H9 (cell line): Measurements from ENCODE around the gene ADCY5. TPM values are rescaled to one million over a fixed set of nuclear protein-coding genes. Genes with fewer than 3 reads are reported as not detected.

ENCODE experiments used
- DNase-seq: peaks from one replicate; pipeline ENCODE4 v3.0.0-alpha.2; 2017
- H2AFZ ChIP-seq: one replicate; pipeline ENCODE4 v1.6.1; 2013; ENCODE audit warnings: mild to moderate bottlenecking, low read length, control low read depth, moderate library complexity
- H2AK5ac ChIP-seq: 2 replicates; pipeline ENCODE4 v1.6.1; 2013; ENCODE audit warnings: low read length, control low read depth, mixed read lengths; ENCODE audit not compliant: insufficient read length
- H2BK120ac ChIP-seq: one replicate; pipeline ENCODE4 v1.6.1; 2013; ENCODE audit warnings: low read depth, mild to moderate bottlenecking, low read length, control low read depth, inconsistent platforms; ENCODE audit not compliant: poor library complexity, severe bottlenecking
- H2BK12ac ChIP-seq: 2 replicates; pipeline ENCODE4 v1.6.1; 2013; ENCODE audit warnings: low read length, control low read depth, mixed read lengths, low read depth; ENCODE audit not compliant: insufficient read length
- H2BK15ac ChIP-seq: 2 replicates; pipeline ENCODE4 v1.6.1; 2013; ENCODE audit warnings: low read depth, low read length, control low read depth
- H2BK20ac ChIP-seq: one replicate; pipeline ENCODE4 v1.6.1; 2013; ENCODE audit warnings: low read depth, mild to moderate bottlenecking, low read length, control low read depth, inconsistent platforms; ENCODE audit not compliant: poor library complexity, severe bottlenecking
- H2BK5ac ChIP-seq: 2 replicates; pipeline ENCODE4 v1.6.1; 2013; ENCODE audit warnings: low read length, control low read depth, mixed read lengths; ENCODE audit not compliant: insufficient read length
- H3K14ac ChIP-seq: 2 replicates; pipeline ENCODE4 v1.6.1; 2013; ENCODE audit warnings: low read length, control low read depth; ENCODE audit not compliant: insufficient read depth
- H3K18ac ChIP-seq: 2 replicates; pipeline ENCODE4 v1.6.1; 2013; ENCODE audit warnings: low read depth, mild to moderate bottlenecking, mixed read lengths, low read length, control low read depth; ENCODE audit not compliant: insufficient read length
- H3K23ac ChIP-seq: 2 replicates; pipeline ENCODE4 v1.6.1; 2013; ENCODE audit warnings: low read length, control low read depth, mixed read lengths, low read depth; ENCODE audit not compliant: insufficient read length
- H3K23me2 ChIP-seq: 2 replicates; pipeline ENCODE4 v1.6.1; 2013; ENCODE audit warnings: low read depth, mild to moderate bottlenecking, mixed read lengths, low read length, control low read depth; ENCODE audit not compliant: insufficient read length, poor library complexity, severe bottlenecking
- H3K27ac ChIP-seq: 2 replicates; pipeline ENCODE4 v1.5.1; 2013; ENCODE audit warnings: low read length, control low read depth, mixed read lengths, low read depth; ENCODE audit not compliant: insufficient read length
- H3K27me3 ChIP-seq: 2 replicates; pipeline ENCODE4 v1.6.1; 2013; ENCODE audit warnings: low read length, control low read depth, inconsistent platforms; ENCODE audit not compliant: insufficient read depth
- H3K4ac ChIP-seq: 2 replicates; pipeline ENCODE4 v1.6.1; 2013; ENCODE audit warnings: low read depth, mild to moderate bottlenecking, control low read depth, inconsistent platforms, low read length, moderate library complexity
- H3K4me1 ChIP-seq: 2 replicates; pipeline ENCODE4 v1.6.1; 2013; ENCODE audit warnings: low read length, control low read depth, inconsistent platforms; ENCODE audit not compliant: insufficient read depth
- H3K4me2 ChIP-seq: 2 replicates; pipeline ENCODE4 v1.6.1; 2013; ENCODE audit warnings: low read length, control low read depth, mixed read lengths; ENCODE audit not compliant: insufficient read length, insufficient read depth
- H3K56ac ChIP-seq: 2 replicates; pipeline ENCODE4 v1.6.1; 2013; ENCODE audit warnings: low read depth, mild to moderate bottlenecking, mixed read lengths, low read length, control low read depth; ENCODE audit not compliant: insufficient read length
- H3K79me1 ChIP-seq: 2 replicates; pipeline ENCODE4 v1.6.1; 2013; ENCODE audit warnings: low read depth, mild to moderate bottlenecking, moderate library complexity, low read length, control low read depth, inconsistent platforms; ENCODE audit not compliant: insufficient read depth, poor library complexity, severe bottlenecking
- H3K79me2 ChIP-seq: 2 replicates; pipeline ENCODE4 v1.6.1; 2013; ENCODE audit warnings: low read length, control low read depth, inconsistent platforms; ENCODE audit not compliant: insufficient read depth
- H3K9ac ChIP-seq: 2 replicates; pipeline ENCODE4 v1.6.1; 2013; ENCODE audit warnings: low read length, control low read depth, mixed read lengths; ENCODE audit not compliant: insufficient read length; ENCODE audit errors: extremely low read depth
- H3K9me3 ChIP-seq: one replicate; pipeline ENCODE4 v1.6.1; 2013; ENCODE audit warnings: low read depth, low read length, inconsistent platforms; ENCODE audit not compliant: control insufficient read depth
- H3T11ph ChIP-seq: one replicate; pipeline ENCODE4 v1.6.1; 2013; ENCODE audit warnings: mild to moderate bottlenecking, low read length, control low read depth, inconsistent platforms
- H4K20me1 ChIP-seq: one replicate; pipeline ENCODE4 v1.6.1; 2013; ENCODE audit not compliant: control insufficient read depth, insufficient read length, insufficient read depth
- H4K5ac ChIP-seq: 2 replicates; pipeline ENCODE4 v1.6.1; 2013; ENCODE audit warnings: low read depth, mild to moderate bottlenecking, mixed read lengths, low read length, control low read depth; ENCODE audit not compliant: insufficient read length
- H4K8ac ChIP-seq: replicated peaks from 2 replicates; pipeline ENCODE4 v1.6.1; 2013; ENCODE audit warnings: low read length, control low read depth, mixed read lengths, low read depth; ENCODE audit not compliant: insufficient read length
- H4K91ac ChIP-seq: 2 replicates; pipeline ENCODE4 v1.6.1; 2013; ENCODE audit warnings: low read depth, mild to moderate bottlenecking, moderate library complexity, mixed read lengths, low read length, control low read depth; ENCODE audit not compliant: insufficient read length
- H3K27ac Mint-ChIP-seq, 3 experiments: 2 replicates in 2 of 3; 3 replicates in 1 of 3; pipeline ENCODE4 v1.8.0; 2020 to 2021; ENCODE audit warnings: mixed read lengths in 3 of 3, mild to moderate bottlenecking in 1 of 3, moderate library complexity in 1 of 3
- H3K27me3 Mint-ChIP-seq: 2 replicates; pipeline ENCODE4 v1.8.0; 2021; ENCODE audit warnings: low read depth, mild to moderate bottlenecking, moderate library complexity, mixed read lengths
- H3K36me3 Mint-ChIP-seq, 3 experiments: 2 replicates in 2 of 3; 3 replicates in 1 of 3; pipeline ENCODE4 v1.8.0; 2020 to 2021; ENCODE audit warnings: low read depth in 3 of 3, mixed read lengths in 3 of 3; ENCODE audit not compliant: insufficient read depth in 1 of 3
- H3K4me1 Mint-ChIP-seq, 2 experiments: 2 replicates each; pipeline ENCODE4 v1.8.0; 2020; ENCODE audit warnings: mixed read lengths in 2 of 2
- H3K4me3 Mint-ChIP-seq, 2 experiments: 2 replicates in 1 of 2; 3 replicates in 1 of 2; pipeline ENCODE4 v1.8.0; 2020 to 2021; ENCODE audit warnings: mild to moderate bottlenecking in 2 of 2, mixed read lengths in 2 of 2, moderate library complexity in 1 of 2
- H3K9me3 Mint-ChIP-seq, 2 experiments: 2 replicates in 1 of 2; 3 replicates in 1 of 2; pipeline ENCODE4 v1.8.0; 2020; ENCODE audit warnings: mild to moderate bottlenecking in 2 of 2, mixed read lengths in 2 of 2, moderate library complexity in 1 of 2
- CTCF ChIP-seq: fragments of 200-600 bp; sonication (generic); conservative IDR thresholded peaks from 3 replicates; pipeline ENCODE4 v1.8.0; 2021; ENCODE audit warnings: antibody characterized with exemption, mild to moderate bottlenecking
- WGBS: extraction: QIAGEN DNeasy Blood & Tissue Kit; methylation state at CpG from one replicate; pipeline ENCODE4 v1.1.7; 2013; ENCODE audit warnings: missing lambda C conversion rate, low lambda C conversion rate, mixed read lengths; ENCODE audit not compliant: insufficient read length; ENCODE audit errors: extremely low coverage; 5-methylcytosine and 5-hydroxymethylcytosine counted together
- total RNA-seq: library from RNA; stranded (reverse); gene quantifications from 2 replicates; pipeline ENCODE4 v1.2.1, GENCODE V29; 2021

ADCY5 gene
- total RNA-seq, 1 experiment from 2014 or later: 5.0 TPM

- no CpG with 5 or more reads among the region's 6 CpGs for WGBS
Observed at GRCh38 chr3:123399653-123400052, 49.2 kb downstream of the ADCY5 start.

More at GRCh38 chr3:123399653-123400052, 49.2 kb downstream of the ADCY5 start:
- Histone ChIP-seq H4K8ac (no peak overlapping the region), H3K79me1 (no peaks in the 10 kb centered on the region), H2BK120ac (no peak overlapping the region), H3K79me2 (no peaks in the 10 kb centered on the region), H3K27ac (no peak overlapping the region), H2AFZ (no peak overlapping the region), H2BK12ac (no peak overlapping the region), H3K18ac (no peak overlapping the region), H3K4ac (no peak overlapping the region), H3K4me1 (no peaks in the 10 kb centered on the region), H2BK20ac (no peak overlapping the region), H4K20me1 (no peaks in the 10 kb centered on the region), H2BK15ac (no peak overlapping the region), H3K4me2 (no peak overlapping the region), H4K5ac (no peak overlapping the region), H2AK5ac (no peak overlapping the region), H3K56ac (no peak overlapping the region), H3K14ac (no peak overlapping the region), H3K9me3 (no peaks in the 10 kb centered on the region), H4K91ac (no peak overlapping the region), H3K27me3 (no peaks in the 10 kb centered on the region), H3K23ac (no peak overlapping the region), H3K9ac (no peak overlapping the region), H2BK5ac (no peak overlapping the region), H3T11ph (no peak overlapping the region), H3K23me2 (no peaks in the 10 kb centered on the region)
- TF ChIP-seq CTCF: no peak
- peaks cover 19% of the 10 kb centered on the region for H3K27me3 Mint-ChIP-seq
- no peak overlapping the region for H3K27ac Mint-ChIP-seq
- no peaks in the 10 kb centered on the region; a peak in 2 of 7 replicates for H3K36me3 Mint-ChIP-seq
- H3K9me3 Mint-ChIP-seq: no peaks in the 10 kb centered on the region
- H3K4me3 Mint-ChIP-seq: no peak overlapping the region
- peaks cover 0 to 4% of the 10 kb centered on the region in 2 experiments; a peak in 2 of 4 replicates for H3K4me1 Mint-ChIP-seq
- DNase-seq: no peak
